NCI-H526 treated with DMSO at 0.1 percent for 48 hours (cell line): ENCODE data around the gene OGDH.
"Not testable (repeated sequence)": the region's sequence is repeated elsewhere in the genome, so short reads cannot be mapped to it uniquely, and the experiment has no call there.

ENCODE experiments used
- DNase-seq: peaks from one replicate; lab custom pipeline; 2025; lab: John Stamatoyannopoulos, UW

OGDH gene

GRCh38 chr7:44606341-44607140 lies at the start of gene OGDH:
Gene OGDH, plus strand, starts transcription at chr7:44606627. Its CDS starts 17,717 bp downstream, at chr7:44624344.
- DNase-seq, result peak; percentile 92

- no peak for DNase-seq
Observed at GRCh38 chr7:44557485-44557884, 48.9 kb upstream of the OGDH start.

- no peak for DNase-seq
Observed at GRCh38 chr7:44559485-44559884, 46.9 kb upstream of the OGDH start.

GRCh38 chr7:44561481-44561880 lies 44.9 kb upstream of the OGDH start:
- DNase-seq, result no peak

DNA sequence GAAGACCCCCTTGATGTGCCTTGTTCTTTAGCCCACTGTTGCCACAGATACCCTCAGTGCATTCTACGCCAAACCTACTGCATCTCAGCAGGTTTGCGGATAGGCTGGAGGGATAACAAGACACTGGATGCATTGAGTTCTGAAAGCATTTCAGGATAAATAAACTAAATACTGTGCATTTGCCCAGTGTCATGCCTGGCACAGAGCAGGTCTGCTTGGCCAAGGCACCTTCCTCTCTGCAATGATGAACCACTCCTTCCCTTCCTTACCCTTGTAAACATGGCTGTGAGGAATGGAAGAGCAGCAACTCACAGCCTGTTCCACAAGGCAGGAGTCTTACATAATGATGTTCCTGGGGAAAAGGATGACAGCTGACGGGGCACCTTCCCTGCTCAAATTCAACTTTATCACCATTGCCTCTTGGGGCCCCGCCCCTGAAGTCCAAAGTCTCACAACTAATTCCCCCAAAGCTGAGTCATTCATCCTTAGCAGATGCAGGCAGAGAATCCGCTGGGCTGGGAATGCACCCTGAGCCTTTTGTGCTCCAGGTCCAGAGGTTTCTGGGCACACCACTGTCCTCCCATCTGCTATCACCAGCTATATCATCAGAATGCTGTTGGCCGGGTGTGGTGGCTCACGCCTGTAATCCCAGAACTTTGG lies 44.3 kb upstream of the OGDH start:
- no peak for DNase-seq

GRCh38 chr7:44562622-44562962 lies 43.8 kb upstream of the OGDH start:
- not testable (repeated sequence) for DNase-seq

GRCh38 chr7:44563171-44563679 lies 43.2 kb upstream of the OGDH start:
- no peak for DNase-seq

- DNase-seq, result no peak
Observed at GRCh38 chr7:44564606-44565005, 41.8 kb upstream of the OGDH start.

DNA sequence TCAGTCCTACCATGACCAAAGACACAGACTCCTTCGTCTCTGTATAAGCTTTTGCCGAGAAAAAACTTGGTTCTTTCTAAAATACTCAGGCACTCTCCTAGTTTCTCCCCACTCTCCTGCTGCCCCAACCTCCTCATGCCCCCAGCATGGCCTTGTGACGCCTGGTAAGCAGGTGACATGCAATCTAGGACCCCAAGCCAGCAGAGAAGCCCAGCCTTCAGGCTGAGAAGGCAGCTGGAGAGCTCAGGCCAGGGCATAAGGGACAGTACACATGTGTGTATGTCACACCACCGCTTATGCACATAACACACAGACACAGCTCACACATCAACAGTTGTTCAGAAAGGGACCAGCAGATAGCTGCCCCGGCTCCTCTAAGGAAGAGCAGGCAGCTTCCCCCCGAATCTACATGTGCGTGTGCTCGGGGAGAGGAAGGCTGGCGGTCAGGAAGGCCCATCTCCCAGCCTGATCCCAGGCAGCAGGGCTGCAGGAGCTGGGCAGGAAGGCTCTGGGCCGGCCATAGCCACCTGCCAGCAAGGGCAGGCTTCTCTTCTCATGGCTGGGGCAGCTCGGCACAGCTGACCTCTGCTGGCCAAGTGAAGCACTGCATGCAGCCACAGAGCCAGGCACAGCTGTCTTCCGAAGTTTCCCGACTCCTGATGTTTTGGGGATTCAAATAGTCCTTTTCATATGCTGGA lies 41.2 kb upstream of the OGDH start:
- DNase-seq, result no peak

DNA sequence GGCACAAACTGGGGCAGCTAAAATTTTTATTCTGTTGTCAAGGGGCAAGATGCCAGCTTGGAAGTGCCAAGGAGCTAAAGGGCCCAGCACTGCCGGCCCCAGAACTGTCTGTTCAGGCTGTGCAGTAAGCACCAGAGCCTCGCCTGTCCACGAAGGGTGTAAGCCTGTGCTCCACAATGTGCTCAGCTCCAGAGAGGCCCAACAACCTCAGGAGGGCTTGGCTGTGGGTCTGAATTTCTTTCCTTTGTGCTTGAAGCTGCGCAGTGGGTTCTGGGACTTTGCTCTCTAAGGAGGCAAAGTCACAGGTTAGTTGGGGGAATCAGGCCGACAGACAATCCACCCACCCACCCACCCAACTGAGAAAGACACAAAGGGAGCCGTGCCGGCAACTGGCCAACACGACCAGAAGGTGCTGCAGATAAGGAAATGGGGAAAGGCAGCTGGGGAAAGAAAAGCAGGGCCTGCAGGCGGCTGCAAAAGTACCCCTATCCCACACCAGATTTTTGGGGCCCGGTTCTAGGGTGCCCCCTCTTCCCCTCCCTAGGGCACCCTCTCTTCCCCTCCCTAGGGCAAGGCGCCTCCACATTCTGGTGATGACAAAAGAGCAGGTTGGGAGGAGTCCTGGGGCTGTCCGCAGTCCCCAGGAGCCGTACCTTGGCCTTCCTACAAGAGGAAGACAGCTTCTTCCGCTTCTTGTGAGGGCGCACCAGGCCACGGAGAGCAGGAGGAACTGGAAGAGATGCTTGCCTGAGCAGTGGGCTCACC lies 40.5 kb upstream of the OGDH start:
- no peak for DNase-seq

- DNase-seq, result no peak
Observed at GRCh38 chr7:44566680-44567079, 39.7 kb upstream of the OGDH start.

- no peak for DNase-seq
Observed at GRCh38 chr7:44567884-44568283, 38.5 kb upstream of the OGDH start.

DNA sequence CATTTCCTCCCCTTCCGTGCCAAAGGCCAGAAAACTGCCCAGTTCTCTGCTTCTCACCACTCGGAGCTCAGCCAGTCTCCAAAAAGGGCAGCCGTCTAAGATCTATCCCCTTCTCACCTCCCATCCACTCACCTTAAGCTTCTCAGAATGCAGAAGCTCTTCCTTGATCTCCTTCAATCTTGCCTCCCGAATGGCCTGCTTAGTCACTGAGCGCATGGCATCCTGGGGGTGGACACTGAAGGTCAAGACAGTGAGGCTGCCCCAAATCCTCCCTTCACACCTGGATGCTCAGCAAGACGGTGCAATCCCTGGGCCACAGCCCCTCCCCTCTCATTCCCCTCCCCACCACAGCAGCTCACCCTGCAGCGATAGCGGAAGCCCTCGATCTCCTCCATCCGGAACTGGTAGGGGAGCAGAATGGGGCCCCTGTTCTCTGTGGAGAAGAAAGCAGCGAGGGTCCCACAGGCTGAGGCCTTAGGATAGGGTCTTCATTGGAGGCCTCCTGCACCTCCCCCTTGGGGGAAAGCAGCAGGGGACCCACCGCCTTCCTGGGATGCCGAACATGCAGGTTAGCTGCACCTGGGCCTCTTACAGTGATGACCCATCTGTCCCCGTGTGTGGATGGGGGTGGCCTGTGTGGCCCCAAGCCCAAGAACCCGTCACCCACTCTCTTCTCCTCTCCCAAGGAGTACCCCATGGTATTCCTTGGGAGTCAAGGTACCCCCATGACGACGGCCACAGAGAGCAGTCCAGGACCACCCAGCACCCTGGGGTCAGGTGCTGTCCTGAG lies 37.5 kb upstream of the OGDH start:
- no peak for DNase-seq

DNA sequence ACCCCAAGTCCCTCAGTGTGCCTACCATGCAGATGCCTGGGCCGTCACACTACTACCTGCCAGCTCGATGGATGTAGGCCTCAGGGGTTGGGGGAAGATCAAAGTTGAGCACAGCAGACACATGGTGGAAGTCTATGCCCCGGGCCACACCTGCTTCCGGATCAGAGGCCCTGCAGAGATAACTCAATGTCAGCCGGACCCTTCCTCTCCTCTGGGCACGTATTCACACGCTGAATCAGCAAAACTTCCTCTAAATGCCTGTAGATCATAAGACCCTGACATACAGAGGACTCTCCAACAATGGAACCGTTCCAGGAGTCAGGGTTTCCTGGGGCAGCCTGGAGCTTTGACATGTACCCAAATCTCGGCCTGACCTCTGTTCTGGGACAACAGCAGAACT lies 36.5 kb upstream of the OGDH start:
- no peak for DNase-seq

DNA sequence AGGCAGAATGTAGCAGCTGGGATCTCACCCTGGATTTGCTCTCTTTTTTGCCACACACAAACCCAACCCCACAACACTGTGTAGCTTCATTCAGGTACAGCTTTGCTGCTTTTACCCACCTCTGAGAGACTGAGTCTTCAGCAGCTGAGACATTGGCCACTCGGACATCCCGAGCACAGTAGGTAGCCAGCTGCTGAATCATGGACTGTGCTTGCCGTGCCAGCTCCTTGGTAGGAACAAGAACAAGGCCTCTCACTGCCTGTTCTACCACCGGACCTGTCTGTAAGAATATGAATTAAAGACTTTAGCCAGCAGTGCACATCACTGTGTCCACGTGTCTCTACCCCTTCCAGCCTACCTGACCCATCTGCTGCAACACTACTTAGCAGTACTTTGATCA lies 33.7 kb upstream of the OGDH start:
- no peak for DNase-seq

DNA sequence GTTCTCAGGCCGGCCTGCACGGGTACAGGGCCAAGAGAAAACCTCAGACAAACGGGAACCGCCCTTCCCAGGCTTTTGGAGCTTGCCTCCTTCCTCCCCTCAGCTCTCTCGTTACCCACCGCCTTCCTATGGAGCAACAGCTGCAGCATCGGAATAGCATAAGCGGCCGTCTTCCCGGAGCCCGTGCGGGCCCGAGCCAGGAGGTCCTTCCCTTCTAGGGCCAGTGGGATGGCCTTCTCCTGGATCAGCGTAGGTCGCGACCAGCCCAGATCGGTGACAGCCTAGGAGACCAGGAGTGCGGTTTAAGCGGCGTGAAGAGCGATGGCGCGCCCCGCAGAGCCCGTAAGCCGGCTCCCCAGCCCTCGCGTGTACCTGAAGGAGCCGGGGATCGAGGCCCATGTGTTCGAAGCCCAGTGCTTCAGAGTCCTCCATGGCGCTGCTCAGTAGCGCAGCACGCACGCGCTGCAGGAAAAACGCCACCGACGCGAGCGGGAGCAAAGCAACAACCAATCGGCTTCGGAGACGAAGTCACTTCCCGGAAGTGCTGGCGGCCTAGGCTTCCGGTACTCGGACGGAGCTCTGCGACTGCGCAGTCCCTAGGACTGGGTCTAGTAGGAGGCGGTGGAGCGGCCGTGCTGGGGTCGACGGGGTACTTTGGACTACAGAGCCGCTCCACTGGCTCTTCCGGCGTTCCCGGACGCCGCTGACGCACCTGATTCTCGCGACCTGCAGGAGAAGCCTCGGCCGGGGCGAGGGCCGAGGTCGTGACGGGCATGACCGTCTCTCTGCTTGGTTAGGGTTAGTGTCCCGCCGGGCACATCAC lies 32.8 kb upstream of the OGDH start, which contains the start of gene DDX56:
Gene DDX56, minus strand, starts transcription at position 445 of the 823 bp plus-strand sequence. Its CDS starts 13 bp downstream, at position 432.
- DNase-seq, result peak; percentile 90

GRCh38 chr7:44574287-44574872 lies 32.0 kb upstream of the OGDH start:
- DNase-seq, result peak; percentile 49

- DNase-seq, result no peak
Observed at GRCh38 chr7:44575054-44575453, 31.4 kb upstream of the OGDH start.

- DNase-seq, result no peak
Observed at GRCh38 chr7:44576228-44576627, 30.2 kb upstream of the OGDH start.
